Activated T-helper 17 cell treated with anti-CD3 and anti-CD28 coated beads, Interleukin-2, amount 50 U/mL, for 72 hours (primary cell): ENCODE results near the gene MPZL1. TPM values are rescaled to one million over a fixed set of nuclear protein-coding genes. Genes with fewer than 3 reads are reported as not detected.
"Not testable (repeated sequence)": the region's sequence is repeated elsewhere in the genome, so short reads cannot be mapped to it uniquely, and the experiment has no call there.

Experiments
- ATAC-seq: fragments of 150-1000 bp; cut with Tn5 transposase; replicated peaks from 2 replicates; pipeline ENCODE4 v1.10.0; 2021; ENCODE audit warnings: mild to moderate bottlenecking, moderate library complexity
- H3K27ac Mint-ChIP-seq: one replicate; pipeline ENCODE4 v1.8.0; 2022; ENCODE audit warnings: mixed read lengths
- H3K27me3 Mint-ChIP-seq: one replicate; pipeline ENCODE4 v1.8.0; 2022; ENCODE audit warnings: mixed read lengths
- H3K36me3 Mint-ChIP-seq: one replicate; pipeline ENCODE4 v1.8.0; 2022; ENCODE audit warnings: low read depth, mild to moderate bottlenecking, mixed read lengths
- H3K4me1 Mint-ChIP-seq: one replicate; pipeline ENCODE4 v1.8.0; 2022; ENCODE audit warnings: mixed read lengths
- H3K4me3 Mint-ChIP-seq: one replicate; pipeline ENCODE4 v1.8.0; 2022; ENCODE audit warnings: mild to moderate bottlenecking, mixed read lengths
- H3K9me3 Mint-ChIP-seq: one replicate; pipeline ENCODE4 v1.8.0; 2022; ENCODE audit warnings: mixed read lengths
- total RNA-seq, 2 donors: library from RNA; stranded (reverse); gene quantifications; one replicate each; pipeline ENCODE4 v1.2.3, GENCODE V29; 2022

Gene MPZL1
- total RNA-seq, 2 donors from 2014 or later: 24.4 to 27.0 TPM

- H3K9me3 Mint-ChIP-seq: peaks cover 4% of the 10 kb centered on the region
- no peaks in the 10 kb centered on the region for H3K36me3 Mint-ChIP-seq
- peaks cover 9% of the 10 kb centered on the region for H3K27me3 Mint-ChIP-seq
- H3K27ac Mint-ChIP-seq: peak overlapping the region; percentile 30
- H3K4me3 Mint-ChIP-seq: no peak overlapping the region
- H3K4me1 Mint-ChIP-seq: peaks cover 16% of the 10 kb centered on the region
- ATAC-seq: no peak
Measured at GRCh38 chr1:167824163-167824794, 102.5 kb downstream of the MPZL1 start.

DNA sequence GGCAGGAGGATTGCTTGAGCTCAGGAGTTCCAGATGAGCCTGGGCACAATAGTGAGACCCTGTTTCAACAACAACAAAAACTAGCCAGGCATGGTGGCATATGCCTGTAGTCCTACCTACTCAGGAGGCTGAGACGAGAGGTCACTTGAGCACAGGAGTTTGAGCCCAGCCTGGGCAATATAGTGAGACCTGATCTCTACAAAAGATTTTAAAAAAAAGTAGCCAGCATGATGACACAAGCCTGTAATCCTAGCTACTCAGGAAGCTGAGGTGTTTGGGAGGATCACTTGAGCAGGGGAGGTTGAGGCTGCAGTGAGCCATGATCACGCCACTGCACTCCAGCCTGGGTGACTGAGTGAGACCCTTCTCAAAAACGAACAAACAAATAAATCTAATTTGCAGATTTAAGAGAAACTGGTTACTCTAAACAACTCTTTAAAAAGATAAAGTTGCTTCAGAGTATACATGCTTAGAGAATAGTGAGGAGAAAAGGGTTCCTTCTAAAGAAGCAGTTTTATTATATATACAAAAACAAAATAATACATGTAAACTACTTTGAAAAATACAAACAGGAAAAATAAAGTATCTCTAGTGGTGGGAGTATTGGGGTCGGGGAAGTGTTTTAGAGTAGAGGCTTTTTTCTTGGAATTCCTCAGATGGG lies 103.8 kb downstream of the MPZL1 start:
- peaks cover 10% of the 10 kb centered on the region for H3K4me1 Mint-ChIP-seq
- no peak overlapping the region for H3K4me3 Mint-ChIP-seq
- no peak for ATAC-seq

GRCh38 chr1:167826127-167826526 lies 104.3 kb downstream of the MPZL1 start:
- H3K9me3 Mint-ChIP-seq: no peaks in the 10 kb centered on the region
- peaks cover 8% of the 10 kb centered on the region for H3K4me1 Mint-ChIP-seq
- H3K4me3 Mint-ChIP-seq: no peak overlapping the region
- ATAC-seq: no peak
- no peaks in the 10 kb centered on the region for H3K36me3 Mint-ChIP-seq
- H3K27me3 Mint-ChIP-seq: peaks cover 3% of the 10 kb centered on the region
- no peak overlapping the region for H3K27ac Mint-ChIP-seq

More for the DNA sequence above, 103.8 kb downstream of the MPZL1 start:
- H3K9me3 Mint-ChIP-seq: no peaks in the 10 kb centered on the region
- H3K36me3 Mint-ChIP-seq: no peaks in the 10 kb centered on the region
- H3K27ac Mint-ChIP-seq: no peak overlapping the region
- H3K27me3 Mint-ChIP-seq: peaks cover 4% of the 10 kb centered on the region

DNA sequence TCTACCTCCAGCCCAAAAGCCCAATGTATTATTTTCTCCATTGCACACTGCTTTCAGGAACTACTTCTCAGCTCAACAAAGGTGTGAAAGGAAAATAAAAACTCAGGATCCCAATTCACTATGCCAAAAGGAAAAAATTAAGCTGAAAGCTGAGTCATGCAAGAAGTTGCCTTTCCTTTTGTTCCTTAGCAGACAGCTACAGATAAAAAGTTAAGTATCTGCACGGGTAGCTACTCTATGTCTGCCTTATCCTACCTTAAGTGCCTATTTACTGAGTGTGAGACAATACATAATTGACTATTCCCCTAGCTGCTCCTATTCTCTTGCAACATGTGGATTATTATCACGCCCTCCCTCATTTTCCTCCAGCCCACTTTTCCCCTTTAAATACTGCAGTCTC lies 108.1 kb downstream of the MPZL1 start:
- ATAC-seq: no peak
- no peak overlapping the region for H3K4me3 Mint-ChIP-seq
- no peaks in the 10 kb centered on the region for H3K9me3 Mint-ChIP-seq
- no peaks in the 10 kb centered on the region for H3K36me3 Mint-ChIP-seq
- H3K27ac Mint-ChIP-seq: no peak overlapping the region
- no peaks in the 10 kb centered on the region for H3K27me3 Mint-ChIP-seq
- no peaks in the 10 kb centered on the region for H3K4me1 Mint-ChIP-seq

DNA sequence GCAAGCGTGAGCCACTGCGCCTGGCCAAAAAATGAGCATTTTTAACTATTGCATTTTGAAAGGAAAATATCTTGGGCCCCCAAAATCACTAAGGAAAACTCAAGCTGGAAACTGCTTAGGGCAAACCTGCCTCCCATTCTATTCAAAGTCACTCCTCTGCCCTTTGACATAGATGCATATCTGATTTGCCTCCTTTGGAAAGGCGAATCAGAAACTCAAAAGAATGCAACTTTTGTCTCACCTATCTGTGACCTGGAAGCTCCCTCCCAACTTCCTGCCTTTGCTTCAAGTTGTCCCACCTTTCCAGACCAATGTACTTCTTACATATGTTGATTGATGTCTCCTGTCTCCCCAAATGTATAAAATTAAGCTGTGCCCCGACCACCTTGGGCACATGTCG lies 108.9 kb downstream of the MPZL1 start:
- not testable (repeated sequence) for H3K4me1 Mint-ChIP-seq, H3K36me3 Mint-ChIP-seq, H3K9me3 Mint-ChIP-seq, H3K27me3 Mint-ChIP-seq, H3K4me3 Mint-ChIP-seq, H3K27ac Mint-ChIP-seq, ATAC-seq

DNA sequence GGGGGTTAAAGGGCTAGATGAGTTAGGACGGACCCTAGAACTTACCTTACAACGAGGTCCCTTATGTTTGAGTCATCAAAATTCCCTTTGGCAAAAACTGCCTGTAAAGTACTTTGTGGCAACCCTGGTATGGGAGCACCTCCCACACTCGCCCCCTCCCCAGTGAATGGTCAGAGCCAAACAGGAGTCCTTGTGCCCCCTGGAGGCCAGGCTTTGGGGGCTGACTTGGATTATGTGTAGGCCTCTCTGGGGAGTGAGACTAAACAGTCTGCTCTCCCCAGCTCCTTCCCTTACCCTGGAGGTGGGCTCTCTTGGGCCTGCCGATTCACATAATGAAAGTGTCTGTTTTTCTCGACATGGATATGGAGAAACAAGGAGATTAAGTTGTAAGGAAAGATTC lies 110.9 kb downstream of the MPZL1 start:
- Mint-ChIP-seq H3K27me3 (no peaks in the 10 kb centered on the region), H3K4me3 (no peak overlapping the region), H3K36me3 (no peaks in the 10 kb centered on the region), H3K27ac (no peak overlapping the region), H3K4me1 (no peaks in the 10 kb centered on the region), H3K9me3 (no peaks in the 10 kb centered on the region)
- ATAC-seq: no peak

- Mint-ChIP-seq H3K4me1 (peaks cover 5% of the 10 kb centered on the region), H3K9me3 (no peaks in the 10 kb centered on the region), H3K4me3 (no peak overlapping the region), H3K36me3 (no peaks in the 10 kb centered on the region), H3K27ac (no peak overlapping the region), H3K27me3 (peaks cover 4% of the 10 kb centered on the region)
- no peak for ATAC-seq
Measured at GRCh38 chr1:167833904-167834303, 112.1 kb downstream of the MPZL1 start.

- H3K4me3 Mint-ChIP-seq: no peak overlapping the region
- no peaks in the 10 kb centered on the region for H3K9me3 Mint-ChIP-seq
- peaks cover 5% of the 10 kb centered on the region for H3K4me1 Mint-ChIP-seq
- ATAC-seq: no peak
- H3K36me3 Mint-ChIP-seq: no peaks in the 10 kb centered on the region
- no peak overlapping the region for H3K27ac Mint-ChIP-seq
- peaks cover 6% of the 10 kb centered on the region for H3K27me3 Mint-ChIP-seq
Measured at GRCh38 chr1:167836197-167836596, 114.4 kb downstream of the MPZL1 start.

GRCh38 chr1:167837326-167837725 lies 115.5 kb downstream of the MPZL1 start:
- Mint-ChIP-seq H3K4me1 (peaks cover 5% of the 10 kb centered on the region), H3K4me3 (no peak overlapping the region), H3K36me3 (no peaks in the 10 kb centered on the region), H3K27me3 (peaks cover 6% of the 10 kb centered on the region), H3K27ac (no peak overlapping the region), H3K9me3 (no peaks in the 10 kb centered on the region)
- ATAC-seq: no peak

DNA sequence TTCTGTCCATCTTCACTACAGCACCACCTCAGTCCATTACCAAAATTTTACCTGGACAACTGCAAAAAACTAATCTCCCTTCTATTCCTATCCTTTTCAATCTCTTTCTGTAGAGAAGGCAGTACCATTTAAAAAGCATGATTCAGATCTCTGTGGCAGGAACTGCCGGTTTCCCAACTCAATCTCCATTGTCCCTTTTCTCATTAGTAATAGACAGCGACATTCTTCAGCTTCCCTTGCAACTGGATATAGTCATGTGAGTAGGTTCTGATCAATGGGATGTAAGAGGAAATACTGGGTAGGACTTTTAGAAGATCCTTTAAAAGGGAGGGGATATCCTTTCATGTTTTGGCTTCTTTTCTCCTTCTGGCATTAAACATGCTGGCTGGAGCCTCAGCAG lies 117.2 kb downstream of the MPZL1 start:
- peaks cover 6% of the 10 kb centered on the region for H3K27me3 Mint-ChIP-seq
- peaks cover 5% of the 10 kb centered on the region for H3K4me1 Mint-ChIP-seq
- H3K4me3 Mint-ChIP-seq: no peak overlapping the region

More for the DNA sequence above, 117.2 kb downstream of the MPZL1 start:
- H3K9me3 Mint-ChIP-seq: no peaks in the 10 kb centered on the region
- no peaks in the 10 kb centered on the region for H3K36me3 Mint-ChIP-seq
- H3K27ac Mint-ChIP-seq: no peak overlapping the region
- no peak for ATAC-seq

Other genes with a start within 250 kb of the MPZL1 start
- 100 to 1,000 TPM; 168 to 217 TPM for gene CD247, start 203.5 kb upstream of the MPZL1 start, total RNA-seq
- gene CREG1, start 168.2 kb upstream of the MPZL1 start, total RNA-seq: 10 to 100 TPM; 10.8 to 13.2 TPM
- gene RCSD1, start 91.8 kb upstream of the MPZL1 start, total RNA-seq: 10 to 100 TPM; 69.0 to 75.5 TPM
- gene ADCY10, start 192.2 kb downstream of the MPZL1 start, total RNA-seq: under 1 TPM; 0.13 to 0.98 TPM
- gene DCAF6, start 214.7 kb downstream of the MPZL1 start, total RNA-seq: 10 to 100 TPM; 25.9 to 37.3 TPM
- gene MPC2, start 215.1 kb downstream of the MPZL1 start, total RNA-seq: 10 to 100 TPM; 51.1 to 67.0 TPM